HUES6 (cell line): Measurements from ENCODE around the gene VOPP1.

ENCODE experiments used
- H3K27ac ChIP-seq: 2 replicates; pipeline ENCODE4 v1.7.0; 2013; ENCODE audit warnings: low read depth, mild to moderate bottlenecking, low read length, inconsistent platforms
- H3K27me3 ChIP-seq: 2 replicates; pipeline ENCODE4 v1.6.1; 2013; ENCODE audit warnings: low read length; ENCODE audit not compliant: control insufficient read depth, insufficient read depth
- H3K36me3 ChIP-seq: 2 replicates; pipeline ENCODE4 v1.6.1; 2013; ENCODE audit warnings: low read length; ENCODE audit not compliant: control insufficient read depth, insufficient read depth
- H3K4me1 ChIP-seq: 2 replicates; pipeline ENCODE4 v1.6.1; 2013; ENCODE audit warnings: low read length; ENCODE audit not compliant: control insufficient read depth, insufficient read depth
- H3K4me3 ChIP-seq: 2 replicates; pipeline ENCODE4 v1.5.1; 2013; ENCODE audit warnings: low read depth, low read length
- H3K9ac ChIP-seq: one replicate; pipeline ENCODE4 v1.6.1; 2013; ENCODE audit warnings: mild to moderate bottlenecking, low read length
- H3K9me3 ChIP-seq: 2 replicates; pipeline ENCODE4 v1.6.1; 2013; ENCODE audit warnings: low read depth, low read length; ENCODE audit not compliant: control insufficient read depth, insufficient read depth

VOPP1 gene

GRCh38 chr7:55497521-55497920 is 74.8 kb downstream of the VOPP1 start:
- H3K9ac ChIP-seq = no peak overlapping the region
- H3K4me1 ChIP-seq = no peaks in the 10 kb centered on the region
- no peaks in the 10 kb centered on the region for H3K9me3 ChIP-seq
- no peak overlapping the region for H3K27ac ChIP-seq
- H3K4me3 ChIP-seq = no peak overlapping the region
- H3K36me3 ChIP-seq = peaks cover 32% of the 10 kb centered on the region
- H3K27me3 ChIP-seq = no peaks in the 10 kb centered on the region

GRCh38 chr7:55496906-55497305 is 75.4 kb downstream of the VOPP1 start:
- Histone ChIP-seq H3K4me3 (no peak overlapping the region), H3K9ac (no peak overlapping the region), H3K27me3 (no peaks in the 10 kb centered on the region), H3K36me3 (peaks cover 39% of the 10 kb centered on the region), H3K9me3 (no peaks in the 10 kb centered on the region), H3K4me1 (no peaks in the 10 kb centered on the region), H3K27ac (no peak overlapping the region)

GRCh38 chr7:55494951-55495350 is 77.4 kb downstream of the VOPP1 start:
- H3K27me3 ChIP-seq = no peaks in the 10 kb centered on the region
- H3K27ac ChIP-seq = no peak overlapping the region
- no peak overlapping the region for H3K4me3 ChIP-seq
- H3K4me1 ChIP-seq = no peaks in the 10 kb centered on the region
- H3K9me3 ChIP-seq = no peaks in the 10 kb centered on the region
- H3K9ac ChIP-seq = no peak overlapping the region
- H3K36me3 ChIP-seq = peaks cover 55% of the 10 kb centered on the region

GRCh38 chr7:55493408-55493807 is 78.9 kb downstream of the VOPP1 start:
- no peaks in the 10 kb centered on the region for H3K4me1 ChIP-seq
- H3K9ac ChIP-seq = no peak overlapping the region
- no peaks in the 10 kb centered on the region for H3K9me3 ChIP-seq
- peaks cover 68% of the 10 kb centered on the region for H3K36me3 ChIP-seq
- H3K27me3 ChIP-seq = no peaks in the 10 kb centered on the region
- no peak overlapping the region for H3K4me3 ChIP-seq
- H3K27ac ChIP-seq = no peak overlapping the region

GRCh38 chr7:55491346-55491745 is 81.0 kb downstream of the VOPP1 start:
- Histone ChIP-seq H3K36me3 (peaks cover 55% of the 10 kb centered on the region), H3K9ac (no peak overlapping the region), H3K4me1 (no peaks in the 10 kb centered on the region), H3K27me3 (no peaks in the 10 kb centered on the region), H3K27ac (no peak overlapping the region), H3K4me3 (no peak overlapping the region), H3K9me3 (no peaks in the 10 kb centered on the region)

- Histone ChIP-seq H3K9ac (no peak overlapping the region), H3K27me3 (no peaks in the 10 kb centered on the region), H3K9me3 (no peaks in the 10 kb centered on the region), H3K4me1 (no peaks in the 10 kb centered on the region), H3K4me3 (no peak overlapping the region), H3K36me3 (peaks cover 44% of the 10 kb centered on the region), H3K27ac (no peak overlapping the region)
These were observed 82.2 kb downstream of the VOPP1 start for GRCh38 chr7:55490099-55490498.

- H3K27me3 ChIP-seq = no peaks in the 10 kb centered on the region
- no peak overlapping the region for H3K27ac ChIP-seq
These were observed 82.8 kb downstream of the VOPP1 start for GRCh38 chr7:55489552-55489951.

GRCh38 chr7:55488804-55489340 is 83.4 kb downstream of the VOPP1 start:
- H3K9ac ChIP-seq = no peak overlapping the region
- no peaks in the 10 kb centered on the region for H3K4me1 ChIP-seq
- no peak overlapping the region for H3K27ac ChIP-seq
- H3K4me3 ChIP-seq = no peak overlapping the region
- H3K27me3 ChIP-seq = no peaks in the 10 kb centered on the region
- peaks cover 42% of the 10 kb centered on the region for H3K36me3 ChIP-seq
- no peaks in the 10 kb centered on the region for H3K9me3 ChIP-seq

More at GRCh38 chr7:55489552-55489951, 82.8 kb downstream of the VOPP1 start:
- Histone ChIP-seq H3K9ac (no peak overlapping the region), H3K36me3 (peaks cover 42% of the 10 kb centered on the region), H3K4me3 (no peak overlapping the region), H3K4me1 (no peaks in the 10 kb centered on the region), H3K9me3 (no peaks in the 10 kb centered on the region)

GRCh38 chr7:55488216-55488615 is 84.1 kb downstream of the VOPP1 start:
- no peaks in the 10 kb centered on the region for H3K27me3 ChIP-seq
- no peak overlapping the region for H3K4me3 ChIP-seq
- no peak overlapping the region for H3K27ac ChIP-seq
- no peak overlapping the region for H3K9ac ChIP-seq
- H3K36me3 ChIP-seq = peaks cover 44% of the 10 kb centered on the region
- no peaks in the 10 kb centered on the region for H3K9me3 ChIP-seq
- no peaks in the 10 kb centered on the region for H3K4me1 ChIP-seq

- no peaks in the 10 kb centered on the region for H3K27me3 ChIP-seq
- no peaks in the 10 kb centered on the region for H3K9me3 ChIP-seq
- no peak overlapping the region for H3K4me3 ChIP-seq
- H3K27ac ChIP-seq = no peak overlapping the region
- H3K36me3 ChIP-seq = peaks cover 41% of the 10 kb centered on the region
- no peak overlapping the region for H3K9ac ChIP-seq
- no peaks in the 10 kb centered on the region for H3K4me1 ChIP-seq
These were observed 85.3 kb downstream of the VOPP1 start for GRCh38 chr7:55486991-55487390.

- no peaks in the 10 kb centered on the region for H3K27me3 ChIP-seq
- no peak overlapping the region for H3K9ac ChIP-seq
- H3K27ac ChIP-seq = no peak overlapping the region
- H3K9me3 ChIP-seq = no peaks in the 10 kb centered on the region
- H3K4me1 ChIP-seq = no peaks in the 10 kb centered on the region
- H3K36me3 ChIP-seq = peaks cover 33% of the 10 kb centered on the region
- H3K4me3 ChIP-seq = no peak overlapping the region
These were observed 86.1 kb downstream of the VOPP1 start for GRCh38 chr7:55486192-55486590.
